ENCODE results near the gene PRSS1.

DNA sequence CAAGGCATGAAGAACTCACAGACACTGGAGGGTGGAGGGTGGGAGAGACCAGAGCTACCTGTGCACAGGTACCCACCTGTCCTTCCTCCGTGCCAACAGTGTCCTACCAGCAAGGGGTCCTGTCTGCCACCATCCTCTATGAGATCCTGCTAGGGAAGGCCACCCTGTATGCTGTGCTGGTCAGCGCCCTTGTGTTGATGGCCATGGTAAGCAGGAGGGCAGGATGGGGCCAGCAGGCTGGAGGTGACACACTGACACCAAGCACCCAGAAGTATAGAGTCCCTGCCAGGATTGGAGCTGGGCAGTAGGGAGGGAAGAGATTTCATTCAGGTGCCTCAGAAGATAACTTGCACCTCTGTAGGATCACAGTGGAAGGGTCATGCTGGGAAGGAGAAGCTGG, 43.3 kb downstream of the PRSS1 start:
- TF ChIP-seq, protein P1, sequence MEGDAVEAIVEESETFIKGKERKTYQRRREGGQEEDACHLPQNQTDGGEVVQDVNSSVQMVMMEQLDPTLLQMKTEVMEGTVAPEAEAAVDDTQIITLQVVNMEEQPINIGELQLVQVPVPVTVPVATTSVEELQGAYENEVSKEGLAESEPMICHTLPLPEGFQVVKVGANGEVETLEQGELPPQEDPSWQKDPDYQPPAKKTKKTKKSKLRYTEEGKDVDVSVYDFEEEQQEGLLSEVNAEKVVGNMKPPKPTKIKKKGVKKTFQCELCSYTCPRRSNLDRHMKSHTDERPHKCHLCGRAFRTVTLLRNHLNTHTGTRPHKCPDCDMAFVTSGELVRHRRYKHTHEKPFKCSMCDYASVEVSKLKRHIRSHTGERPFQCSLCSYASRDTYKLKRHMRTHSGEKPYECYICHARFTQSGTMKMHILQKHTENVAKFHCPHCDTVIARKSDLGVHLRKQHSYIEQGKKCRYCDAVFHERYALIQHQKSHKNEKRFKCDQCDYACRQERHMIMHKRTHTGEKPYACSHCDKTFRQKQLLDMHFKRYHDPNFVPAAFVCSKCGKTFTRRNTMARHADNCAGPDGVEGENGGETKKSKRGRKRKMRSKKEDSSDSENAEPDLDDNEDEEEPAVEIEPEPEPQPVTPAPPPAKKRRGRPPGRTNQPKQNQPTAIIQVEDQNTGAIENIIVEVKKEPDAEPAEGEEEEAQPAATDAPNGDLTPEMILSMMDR (conservative IDR thresholded peaks at IDR 0.05; ENCODE audit: low read depth, low read length): no peak
- TF ChIP-seq EZH2 (IDR thresholded peaks at IDR 0.05; ENCODE audit: borderline replicate concordance, low read depth, low read length, poor library complexity, severe bottlenecking): no peak

Data from A673 (cell line).